Measurements from ENCODE around the gene PTPRJ. TPM values are rescaled to one million over a fixed set of nuclear protein-coding genes. Genes with fewer than 3 reads are reported as not detected.

Gene PTPRJ
- total and polyA plus RNA-seq, 9 of the 15 experiments (the other 6 are each of a cell fraction or from before 2014, with no cell fraction given) = 0.56 to 10.7 (median 4.8) TPM

DNA sequence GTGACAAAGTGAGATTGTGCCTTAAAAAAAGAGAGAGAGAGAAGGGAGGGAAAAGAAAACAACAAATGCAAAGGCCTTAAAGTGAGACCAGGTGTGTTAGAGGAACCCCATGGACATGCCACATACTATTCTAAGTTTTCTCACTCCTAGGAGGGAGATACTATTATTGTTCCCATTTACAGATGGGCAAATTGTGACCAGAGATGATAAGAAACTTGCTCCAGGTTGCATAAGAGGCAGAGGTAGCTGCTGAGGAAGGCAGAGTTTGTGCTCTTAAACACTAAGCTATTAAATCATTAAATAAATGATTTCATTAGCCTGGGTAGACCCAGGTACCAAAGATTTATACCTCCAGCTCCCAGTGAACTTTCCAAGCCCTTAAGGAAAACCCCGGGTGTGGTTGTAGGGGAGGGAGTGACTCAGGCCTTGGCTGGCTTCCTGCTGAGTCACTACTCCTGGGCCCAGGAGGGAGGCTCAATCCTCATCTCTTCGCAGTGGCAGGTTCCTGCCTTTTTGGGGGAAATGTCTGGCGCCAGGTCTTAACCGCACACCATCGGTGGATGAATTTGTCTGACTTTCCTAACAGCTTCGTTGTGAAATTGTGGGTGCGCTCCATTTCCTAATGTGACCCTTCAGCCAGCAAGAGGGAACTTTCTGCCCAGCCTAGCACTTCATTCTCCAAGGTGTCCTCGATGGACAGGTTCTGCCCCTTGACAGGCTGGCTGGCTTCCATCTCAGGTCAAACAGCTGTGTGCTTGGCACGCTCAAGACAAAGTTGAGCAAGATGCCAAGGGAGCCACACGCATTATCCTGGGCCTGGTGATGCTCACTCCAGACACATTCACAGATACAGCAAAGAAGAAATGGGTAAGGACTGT lies 33.4 kb upstream of the PTPRJ start (continued):
- TF ChIP-seq DLX4 (CRISPR knock-in tag; IDR thresholded peaks at IDR 0.05) (no peak), ZNF197 (CRISPR knock-in tag; IDR thresholded peaks at IDR 0.05; ENCODE audit: low read depth) (no peak), CHD2 (IDR thresholded peaks at IDR 0.05; ENCODE audit: low read depth, low read length) (no peak), ELF2 (CRISPR knock-in tag; IDR thresholded peaks at IDR 0.05) (no peak), HSF4 (CRISPR knock-in tag; IDR thresholded peaks at IDR 0.05; ENCODE audit: borderline replicate concordance) (no peak), TBL1XR1 (IDR thresholded peaks at IDR 0.05; ENCODE audit: low read length in 2 of 2) (peak in 1 of 2 experiments; percentile 49; a peak in 1 of 4 replicates), SMARCE1 (IDR thresholded peaks at IDR 0.05) (peak; percentile 96), ZNF184 (CRISPR knock-in tag; IDR thresholded peaks at IDR 0.05) (no peak), PTRF (tag; IDR thresholded peaks at IDR 0.05) (no peak; the same call in 1 of the 2 replicates), ERF (CRISPR knock-in tag; IDR thresholded peaks at IDR 0.05) (no peak), ZNF707 (CRISPR knock-in tag; conservative IDR thresholded peaks at IDR 0.05) (no peak), ZBED1 (IDR thresholded peaks at IDR 0.05) (no peak), BCOR (IDR thresholded peaks at IDR 0.05) (peak; percentile 96), CREB3 (tag; conservative IDR thresholded peaks at IDR 0.05; ENCODE audit: low read depth) (no peak), FOXM1 (IDR thresholded peaks at IDR 0.05; ENCODE audit: low read depth) (peak; percentile 32; the same call in 1 of the 2 replicates), FOXM1 (CRISPR knock-in tag; IDR thresholded peaks at IDR 0.05; ENCODE audit: low read depth) (no peak)
- TF ChIP-seq, protein P1, sequence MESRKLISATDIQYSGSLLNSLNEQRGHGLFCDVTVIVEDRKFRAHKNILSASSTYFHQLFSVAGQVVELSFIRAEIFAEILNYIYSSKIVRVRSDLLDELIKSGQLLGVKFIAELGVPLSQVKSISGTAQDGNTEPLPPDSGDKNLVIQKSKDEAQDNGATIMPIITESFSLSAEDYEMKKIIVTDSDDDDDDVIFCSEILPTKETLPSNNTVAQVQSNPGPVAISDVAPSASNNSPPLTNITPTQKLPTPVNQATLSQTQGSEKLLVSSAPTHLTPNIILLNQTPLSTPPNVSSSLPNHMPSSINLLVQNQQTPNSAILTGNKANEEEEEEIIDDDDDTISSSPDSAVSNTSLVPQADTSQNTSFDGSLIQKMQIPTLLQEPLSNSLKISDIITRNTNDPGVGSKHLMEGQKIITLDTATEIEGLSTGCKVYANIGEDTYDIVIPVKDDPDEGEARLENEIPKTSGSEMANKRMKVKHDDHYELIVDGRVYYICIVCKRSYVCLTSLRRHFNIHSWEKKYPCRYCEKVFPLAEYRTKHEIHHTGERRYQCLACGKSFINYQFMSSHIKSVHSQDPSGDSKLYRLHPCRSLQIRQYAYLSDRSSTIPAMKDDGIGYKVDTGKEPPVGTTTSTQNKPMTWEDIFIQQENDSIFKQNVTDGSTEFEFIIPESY (CRISPR knock-in tag; IDR thresholded peaks at IDR 0.05) = no peak
- TF ChIP-seq, protein P2, sequence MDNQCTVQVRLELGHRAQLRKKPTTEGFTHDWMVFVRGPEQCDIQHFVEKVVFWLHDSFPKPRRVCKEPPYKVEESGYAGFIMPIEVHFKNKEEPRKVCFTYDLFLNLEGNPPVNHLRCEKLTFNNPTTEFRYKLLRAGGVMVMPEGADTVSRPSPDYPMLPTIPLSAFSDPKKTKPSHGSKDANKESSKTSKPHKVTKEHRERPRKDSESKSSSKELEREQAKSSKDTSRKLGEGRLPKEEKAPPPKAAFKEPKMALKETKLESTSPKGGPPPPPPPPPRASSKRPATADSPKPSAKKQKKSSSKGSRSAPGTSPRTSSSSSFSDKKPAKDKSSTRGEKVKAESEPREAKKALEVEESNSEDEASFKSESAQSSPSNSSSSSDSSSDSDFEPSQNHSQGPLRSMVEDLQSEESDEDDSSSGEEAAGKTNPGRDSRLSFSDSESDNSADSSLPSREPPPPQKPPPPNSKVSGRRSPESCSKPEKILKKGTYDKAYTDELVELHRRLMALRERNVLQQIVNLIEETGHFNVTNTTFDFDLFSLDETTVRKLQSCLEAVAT (IDR thresholded peaks at IDR 0.05) = no peak
- TF ChIP-seq, protein P3, sequence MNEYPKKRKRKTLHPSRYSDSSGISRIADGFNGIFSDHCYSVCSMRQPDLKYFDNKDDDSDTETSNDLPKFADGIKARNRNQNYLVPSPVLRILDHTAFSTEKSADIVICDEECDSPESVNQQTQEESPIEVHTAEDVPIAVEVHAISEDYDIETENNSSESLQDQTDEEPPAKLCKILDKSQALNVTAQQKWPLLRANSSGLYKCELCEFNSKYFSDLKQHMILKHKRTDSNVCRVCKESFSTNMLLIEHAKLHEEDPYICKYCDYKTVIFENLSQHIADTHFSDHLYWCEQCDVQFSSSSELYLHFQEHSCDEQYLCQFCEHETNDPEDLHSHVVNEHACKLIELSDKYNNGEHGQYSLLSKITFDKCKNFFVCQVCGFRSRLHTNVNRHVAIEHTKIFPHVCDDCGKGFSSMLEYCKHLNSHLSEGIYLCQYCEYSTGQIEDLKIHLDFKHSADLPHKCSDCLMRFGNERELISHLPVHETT (CRISPR knock-in tag; conservative IDR thresholded peaks at IDR 0.05 in 1 of 2, IDR thresholded peaks at IDR 0.05 in 1 of 2) = peak in 1 of 2 experiments; percentile 63; a peak in 1 of 4 replicates

Data from K562 (cell line).